NCI-H69 (cell line): Measurements from ENCODE around the gene FOXE1.

Experiments used
- DNase-seq: peaks from one replicate; lab custom pipeline; 2025; lab: John Stamatoyannopoulos, UW

The FOXE1 gene

DNA sequence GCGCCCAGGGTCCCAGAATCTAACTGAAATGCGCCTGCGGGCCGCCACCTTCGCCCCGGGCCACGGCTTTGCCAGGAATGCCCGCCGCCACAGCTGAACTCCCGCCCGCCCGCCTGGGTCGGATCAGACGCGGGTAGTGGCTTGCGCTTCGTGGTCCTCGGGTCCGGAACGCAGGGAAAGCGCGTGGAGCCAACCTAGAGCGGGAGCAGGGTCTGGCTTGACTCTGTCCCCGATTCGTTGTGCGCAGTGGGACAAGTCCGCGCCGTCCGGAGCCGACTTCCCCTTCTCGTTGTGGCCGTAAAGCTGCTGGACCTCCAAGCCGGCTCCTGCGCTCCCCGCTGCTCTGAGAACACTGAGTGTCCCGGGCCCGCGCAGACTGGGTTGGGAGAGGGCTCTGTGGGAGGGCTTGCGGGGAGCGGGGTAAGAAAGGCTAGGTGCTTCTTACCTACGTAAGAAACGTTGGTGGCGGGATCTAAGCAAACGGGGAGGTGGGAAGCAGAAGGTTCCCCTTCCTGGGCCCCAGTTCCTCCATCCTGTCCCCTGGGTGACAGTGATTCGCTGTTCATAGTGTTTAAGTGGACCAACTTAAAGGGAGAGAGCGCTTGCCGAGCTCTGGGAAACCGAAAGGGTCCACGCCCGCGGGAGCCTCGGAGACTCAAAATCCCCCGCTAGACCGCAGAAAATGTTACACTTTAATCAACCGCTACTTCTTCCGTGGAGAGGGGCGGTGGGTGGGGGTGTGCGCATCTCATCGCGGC lies 4.4 kb upstream of the FOXE1 start:
- DNase-seq: no peak

GRCh38 chr9:97849980-97850379 lies 3.0 kb upstream of the FOXE1 start:
- DNase-seq: no peak

GRCh38 chr9:97850746-97851445 lies 2.1 kb upstream of the FOXE1 start:
- DNase-seq: no peak

- DNase-seq: no peak
Observed at GRCh38 chr9:97851446-97851883, 1.6 kb upstream of the FOXE1 start.

- no peak for DNase-seq
Observed at GRCh38 chr9:97852001-97852398, 1.0 kb upstream of the FOXE1 start.

DNA sequence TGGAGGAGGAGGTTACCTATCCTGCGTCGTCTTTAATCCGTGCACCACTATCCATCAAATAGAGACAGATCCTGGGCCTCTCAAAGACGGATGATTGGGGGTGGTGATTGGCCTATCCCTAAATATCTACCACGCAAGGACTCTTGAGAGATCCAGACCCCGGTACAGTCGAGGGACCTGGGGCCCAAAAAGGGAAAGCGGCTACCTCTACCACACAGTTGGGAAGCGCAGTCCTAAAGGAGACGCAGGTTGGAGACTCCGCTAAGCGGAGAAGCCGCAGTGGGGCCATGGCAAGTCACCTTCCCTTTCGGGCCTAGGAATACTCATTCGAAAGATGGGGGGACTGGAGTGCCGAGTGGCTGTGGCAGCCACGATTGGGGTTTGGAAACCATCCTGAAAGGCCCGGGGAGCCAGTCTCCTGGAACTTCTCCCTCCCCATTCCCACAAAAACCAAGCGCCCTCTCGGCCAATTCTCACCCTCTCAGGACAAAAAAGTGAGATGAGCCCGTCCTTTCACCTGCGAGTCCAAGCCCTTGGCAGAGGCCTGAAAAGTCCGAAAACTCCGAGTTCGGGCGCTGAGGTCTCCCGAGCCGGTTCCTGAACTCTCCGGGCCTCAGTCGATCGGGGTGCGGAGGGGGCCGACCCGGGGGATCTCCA lies 499 bp upstream of the FOXE1 start:
- DNase-seq: no peak

GRCh38 chr9:97853844-97854695 lies 1.0 kb downstream of the FOXE1 start:
- DNase-seq: peak; percentile 92

- no peak for DNase-seq
Observed at GRCh38 chr9:97854696-97855485, 1.9 kb downstream of the FOXE1 start.

DNA sequence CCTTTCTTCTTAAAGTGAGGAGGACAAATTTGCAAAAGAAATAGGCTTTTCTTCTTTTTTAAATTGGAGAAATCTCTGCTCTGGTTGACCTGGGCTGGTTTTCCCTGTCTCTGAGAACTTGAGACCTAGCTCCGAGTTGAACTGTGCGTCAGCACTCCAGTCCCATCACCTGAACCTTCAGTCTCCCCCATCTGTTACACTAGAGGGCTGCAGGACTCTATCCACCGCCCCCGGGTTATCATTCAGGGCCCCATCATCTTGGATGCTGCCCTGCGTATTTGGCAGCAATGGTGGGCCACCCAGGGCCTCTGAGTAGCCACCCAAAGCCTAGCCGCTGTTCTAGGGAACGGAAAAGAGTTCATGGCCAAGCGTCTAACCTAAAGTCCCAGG lies 2.5 kb downstream of the FOXE1 start:
- no peak for DNase-seq

DNA sequence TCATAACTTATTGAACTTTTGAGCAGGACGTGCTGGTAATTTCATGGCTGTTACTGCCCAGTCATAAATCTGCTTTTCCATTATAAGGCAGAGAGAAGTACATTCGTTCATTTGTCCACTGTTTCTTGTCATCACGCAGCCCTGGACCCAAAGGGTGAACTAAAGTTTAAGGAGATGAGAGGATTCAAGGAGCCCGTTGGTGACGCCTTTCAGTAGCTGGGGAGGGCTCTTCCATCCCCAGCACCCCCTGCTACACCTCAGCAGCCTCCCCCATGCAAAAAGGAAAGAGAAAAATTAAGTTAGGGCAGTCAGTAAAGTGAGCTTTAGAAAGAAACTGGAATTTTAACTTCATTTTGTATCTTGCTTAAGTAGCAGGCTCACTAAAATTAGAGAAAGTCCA lies 2.9 kb downstream of the FOXE1 start:
- DNase-seq: no peak

- DNase-seq: no peak
Observed at GRCh38 chr9:97856857-97857605, 4.0 kb downstream of the FOXE1 start.

- DNase-seq: no peak
Observed at GRCh38 chr9:97857606-97858392, 4.8 kb downstream of the FOXE1 start.

- DNase-seq: no peak
Observed at GRCh38 chr9:97858393-97858713, 5.3 kb downstream of the FOXE1 start.

DNA sequence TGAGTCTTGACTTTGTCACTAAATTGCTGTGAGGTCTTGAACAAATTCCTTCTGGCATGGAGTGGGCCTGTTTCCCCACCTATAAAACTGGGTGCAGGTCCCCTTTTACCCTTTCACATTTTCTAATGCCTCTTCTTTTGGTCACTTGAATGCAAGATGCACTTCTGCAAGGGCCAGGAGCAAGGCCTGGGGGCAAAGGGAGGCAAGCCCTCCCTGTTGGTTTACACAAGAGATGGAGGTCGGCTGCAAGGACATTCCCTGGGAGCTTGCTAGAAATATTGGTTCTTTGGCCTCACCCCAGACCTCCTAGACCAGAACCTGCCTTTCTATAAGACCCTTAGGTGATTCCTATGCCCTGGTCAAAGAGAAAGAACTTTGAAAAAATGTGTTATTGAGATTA lies 5.8 kb downstream of the FOXE1 start:
- DNase-seq: no peak

DNA sequence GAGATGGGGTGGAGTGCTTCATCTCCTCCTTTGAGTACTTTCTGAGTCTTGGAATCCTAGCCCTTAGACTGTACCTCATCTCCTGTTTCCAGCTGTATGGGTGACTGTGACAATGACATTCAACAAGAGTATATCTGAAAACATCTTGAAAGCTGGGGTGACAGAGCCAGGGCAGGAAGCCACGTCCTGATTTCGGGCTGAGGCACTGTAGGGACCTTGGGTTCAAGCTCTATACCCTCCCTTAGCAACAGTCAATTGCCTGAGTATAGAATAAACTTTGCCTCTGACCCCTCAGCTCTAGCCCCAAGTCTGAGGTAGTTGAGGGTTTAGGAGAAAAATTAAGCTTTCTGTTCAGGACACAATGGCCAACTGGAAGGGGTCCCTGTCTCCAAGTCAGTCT lies 6.3 kb downstream of the FOXE1 start:
- no peak for DNase-seq

DNA sequence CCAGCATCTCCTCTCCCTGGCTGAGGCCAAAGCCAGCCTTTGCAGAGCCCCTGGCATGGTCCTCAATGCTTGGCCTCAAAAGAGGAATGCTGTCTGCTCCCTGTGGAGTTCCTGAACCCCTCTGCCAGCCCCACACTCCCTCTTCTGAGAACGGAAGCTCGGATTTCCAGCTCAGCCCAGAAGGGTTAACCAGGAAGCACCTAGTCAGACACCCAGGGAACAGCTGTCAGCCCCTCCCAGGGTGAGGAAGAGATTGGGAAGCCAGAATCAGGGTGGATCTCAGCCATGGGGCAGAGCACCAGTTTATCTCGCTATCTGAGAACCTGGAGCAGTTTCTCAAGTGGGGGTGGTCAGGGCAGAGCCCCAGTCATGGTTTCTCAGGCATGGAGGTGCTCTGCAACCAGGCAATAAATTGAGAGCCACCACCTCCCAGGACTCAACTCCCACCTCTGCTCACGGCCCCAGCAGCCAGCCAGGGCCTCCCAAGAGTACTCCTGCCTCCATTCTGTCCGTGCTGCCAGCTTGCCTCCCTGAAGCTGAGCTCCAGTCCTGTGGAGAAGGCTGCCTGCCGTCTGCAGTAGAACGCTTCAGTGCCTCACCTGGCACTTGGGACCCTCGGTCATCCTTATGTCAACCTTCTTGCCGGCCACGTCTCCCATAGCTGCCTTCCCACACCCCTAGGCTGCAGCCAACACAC lies 7.6 kb downstream of the FOXE1 start:
- DNase-seq: peak; percentile 34

- no peak for DNase-seq
Observed at GRCh38 chr9:97861148-97861475, 8.1 kb downstream of the FOXE1 start.

DNA sequence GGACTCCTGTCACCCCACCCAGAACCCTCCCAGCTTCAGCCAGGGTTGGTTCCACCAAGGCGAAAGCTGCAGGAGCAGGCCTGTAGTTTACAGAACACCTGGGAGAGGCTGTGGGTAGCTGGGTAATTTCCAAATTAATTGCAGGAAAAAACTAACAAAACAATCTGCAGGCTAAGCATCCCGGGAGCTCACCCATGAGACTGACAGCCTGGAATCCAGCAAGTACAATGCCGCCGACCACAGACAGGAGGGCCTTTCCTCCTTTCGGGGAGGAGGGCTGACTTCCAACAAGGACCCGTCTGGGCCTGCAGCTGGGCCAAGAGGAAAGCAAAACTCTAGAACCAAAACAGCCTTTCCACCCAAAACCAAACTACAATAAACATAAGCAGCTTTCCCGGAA lies 10.3 kb downstream of the FOXE1 start:
- no peak for DNase-seq

DNA sequence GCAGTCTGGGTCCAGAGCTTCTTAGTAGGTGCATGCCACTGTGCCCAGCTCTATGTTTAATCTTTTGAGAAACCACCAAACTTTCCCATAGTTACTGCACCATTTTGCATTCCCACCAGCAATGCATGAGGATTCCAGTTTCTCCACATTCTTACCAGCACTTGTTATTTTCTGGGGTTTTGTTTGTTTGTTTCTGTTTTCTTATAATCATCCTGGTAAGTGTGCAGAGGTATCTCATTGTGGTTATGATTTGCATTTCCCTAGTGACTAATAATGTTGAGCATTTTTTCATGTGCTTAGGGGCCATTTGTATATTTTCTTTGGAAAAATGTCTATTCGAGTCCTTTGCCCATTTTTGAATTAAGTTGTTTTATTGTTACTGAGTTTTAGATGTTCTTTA lies 11.4 kb downstream of the FOXE1 start:
- no peak for DNase-seq

DNA sequence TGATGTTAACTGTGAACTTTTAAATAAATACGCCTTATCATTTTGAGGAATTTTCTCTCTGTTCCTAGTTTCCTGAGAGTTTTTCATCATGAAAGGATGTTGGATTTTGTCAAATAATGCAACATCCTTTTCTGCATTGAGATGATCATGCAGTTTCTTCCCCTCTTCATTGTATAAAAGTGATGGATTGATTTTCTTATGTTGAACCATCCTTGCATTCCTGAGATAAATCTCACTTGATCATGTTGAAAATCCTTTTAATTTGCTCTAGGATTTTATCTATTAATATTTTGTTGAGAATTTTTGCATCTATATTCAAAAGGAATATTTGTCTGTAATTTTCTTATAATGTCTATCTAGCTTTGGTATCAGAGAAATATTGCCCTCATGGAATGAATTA lies 13.3 kb downstream of the FOXE1 start:
- DNase-seq: no peak
